HepG2 (cell line): ENCODE results near the gene ZNF792.

Source experiments
- CBX2 ChIP-seq, 2 experiments: fragments of 200-600 bp in 1 of 2; sonication (generic); formaldehyde crosslinking in 1 of 2; IDR thresholded peaks; 2 replicates each; pipeline versions ENCODE4 v1.7.0 to v1.8.1; 2018 to 2022; ENCODE audit warnings: low read depth in 2 of 2, low read length in 1 of 2, mild to moderate bottlenecking in 1 of 2, missing genetic modification reagents in 1 of 2
- EHMT2 ChIP-seq: fragments of 200-600 bp; sonication (generic); IDR thresholded peaks from 2 replicates; pipeline ENCODE4 v1.7.0; 2017; ENCODE audit warnings: antibody characterized with exemption, low read depth, low read length, borderline replicate concordance
- KDM6A ChIP-seq: IDR thresholded peaks from 2 replicates; pipeline ENCODE4 v1.6.1; 2016; ENCODE audit warnings: low read depth
- KLF16 ChIP-seq, 2 experiments: sonication (generic) in 1 of 2; formaldehyde crosslinking in 1 of 2; IDR thresholded peaks; 2 replicates each; pipeline versions ENCODE4 v1.6.1 to v1.8.0; 2016 to 2023; ENCODE audit warnings: missing genetic modification reagents in 2 of 2, missing compliant biosample characterization in 1 of 2
- NFYB ChIP-seq: sonication (generic); formaldehyde crosslinking; IDR thresholded peaks from 2 replicates; pipeline ENCODE4 v1.4.0; 2020; ENCODE audit warnings: missing genetic modification reagents
- POLR2A ChIP-seq, 2 experiments: IDR thresholded peaks; 2 replicates each; pipeline ENCODE4 v1.6.1; 2011; ENCODE audit warnings: low read depth in 2 of 2, low read length in 2 of 2, mild to moderate bottlenecking in 1 of 2, moderate library complexity in 1 of 2; ENCODE audit not compliant: insufficient read depth in 1 of 2
- SMC3 ChIP-seq: IDR thresholded peaks from 2 replicates; pipeline ENCODE4 v1.6.1; 2011; ENCODE audit warnings: low read length, improper control_type of control experiment
- TF ChIP-seq, protein P1 (sequence below): sonication (generic); formaldehyde crosslinking; IDR thresholded peaks from 2 replicates; pipeline ENCODE4 v1.5.0; 2020; ENCODE audit warnings: mild to moderate bottlenecking, missing genetic modification reagents, moderate library complexity
- TF ChIP-seq, protein P2 (sequence below): IDR thresholded peaks from 2 replicates; pipeline ENCODE4 v1.6.1; 2012; ENCODE audit warnings: inconsistent platforms

DNA sequence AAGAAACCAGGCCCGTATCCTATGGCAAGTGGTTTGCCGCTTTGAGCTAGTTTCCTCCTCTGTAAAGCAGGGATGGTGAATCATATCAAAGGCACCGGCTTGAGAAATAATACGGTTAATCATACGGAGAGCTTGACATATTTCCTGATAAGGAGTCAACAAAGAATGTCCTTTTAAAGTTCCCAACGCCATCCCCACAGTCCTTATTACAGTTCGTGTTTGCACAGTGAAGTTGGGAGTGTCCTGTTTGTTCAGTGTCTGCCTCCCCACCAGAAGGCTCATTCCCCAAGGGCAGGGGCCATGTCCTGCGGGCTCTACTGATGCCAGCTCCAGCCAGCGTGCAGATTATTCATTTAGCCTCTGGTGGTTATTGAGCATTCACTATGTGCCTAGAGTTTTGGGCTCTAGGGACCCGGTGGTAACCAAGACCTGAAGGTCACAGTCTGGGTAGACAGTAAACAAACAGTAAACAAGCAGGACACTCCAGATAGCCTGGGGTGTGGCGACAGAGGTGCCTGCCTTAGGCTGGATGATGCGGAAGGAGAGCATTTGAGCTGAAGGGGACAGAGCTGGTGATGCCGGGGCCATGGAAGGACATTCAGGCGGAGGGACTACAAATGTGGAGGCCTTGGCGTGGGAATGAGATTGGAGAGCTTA is 42.4 kb upstream of the ZNF792 start:
- TF ChIP-seq KLF16 (CRISPR knock-in tag; IDR thresholded peaks at IDR 0.05): peak in 1 of 2 experiments; percentile 76; a peak in 1 of 4 replicates
- TF ChIP-seq EHMT2: no peak
- TF ChIP-seq NFYB (CRISPR knock-in tag): no peak
- peak; percentile 15; the same call in 1 of the 2 replicates for TF ChIP-seq SMC3
- TF ChIP-seq, protein P1, sequence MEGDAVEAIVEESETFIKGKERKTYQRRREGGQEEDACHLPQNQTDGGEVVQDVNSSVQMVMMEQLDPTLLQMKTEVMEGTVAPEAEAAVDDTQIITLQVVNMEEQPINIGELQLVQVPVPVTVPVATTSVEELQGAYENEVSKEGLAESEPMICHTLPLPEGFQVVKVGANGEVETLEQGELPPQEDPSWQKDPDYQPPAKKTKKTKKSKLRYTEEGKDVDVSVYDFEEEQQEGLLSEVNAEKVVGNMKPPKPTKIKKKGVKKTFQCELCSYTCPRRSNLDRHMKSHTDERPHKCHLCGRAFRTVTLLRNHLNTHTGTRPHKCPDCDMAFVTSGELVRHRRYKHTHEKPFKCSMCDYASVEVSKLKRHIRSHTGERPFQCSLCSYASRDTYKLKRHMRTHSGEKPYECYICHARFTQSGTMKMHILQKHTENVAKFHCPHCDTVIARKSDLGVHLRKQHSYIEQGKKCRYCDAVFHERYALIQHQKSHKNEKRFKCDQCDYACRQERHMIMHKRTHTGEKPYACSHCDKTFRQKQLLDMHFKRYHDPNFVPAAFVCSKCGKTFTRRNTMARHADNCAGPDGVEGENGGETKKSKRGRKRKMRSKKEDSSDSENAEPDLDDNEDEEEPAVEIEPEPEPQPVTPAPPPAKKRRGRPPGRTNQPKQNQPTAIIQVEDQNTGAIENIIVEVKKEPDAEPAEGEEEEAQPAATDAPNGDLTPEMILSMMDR (CRISPR knock-in tag): peak; percentile 19; the same call in 1 of the 2 replicates
- TF ChIP-seq CBX2 (IDR thresholded peaks at IDR 0.05; ENCODE audit: low read depth, low read length): no peak
- no peak for TF ChIP-seq CBX2 (CRISPR knock-in tag; IDR thresholded peaks at IDR 0.05; ENCODE audit: low read depth)
- TF ChIP-seq POLR2A (IDR thresholded peaks at IDR 0.05; ENCODE audit: insufficient read depth in 1 of 2, low read depth in 2 of 2, low read length in 2 of 2): peak in 1 of 2 experiments; percentile 43; a peak in 2 of 4 replicates
- TF ChIP-seq KDM6A (CRISPR knock-in tag): peak; percentile 59
- TF ChIP-seq, protein P2, sequence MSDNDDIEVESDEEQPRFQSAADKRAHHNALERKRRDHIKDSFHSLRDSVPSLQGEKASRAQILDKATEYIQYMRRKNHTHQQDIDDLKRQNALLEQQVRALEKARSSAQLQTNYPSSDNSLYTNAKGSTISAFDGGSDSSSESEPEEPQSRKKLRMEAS: peak; percentile 58; the same call in 1 of the 2 replicates
